Measurements from ENCODE around the gene HPD.

DNA sequence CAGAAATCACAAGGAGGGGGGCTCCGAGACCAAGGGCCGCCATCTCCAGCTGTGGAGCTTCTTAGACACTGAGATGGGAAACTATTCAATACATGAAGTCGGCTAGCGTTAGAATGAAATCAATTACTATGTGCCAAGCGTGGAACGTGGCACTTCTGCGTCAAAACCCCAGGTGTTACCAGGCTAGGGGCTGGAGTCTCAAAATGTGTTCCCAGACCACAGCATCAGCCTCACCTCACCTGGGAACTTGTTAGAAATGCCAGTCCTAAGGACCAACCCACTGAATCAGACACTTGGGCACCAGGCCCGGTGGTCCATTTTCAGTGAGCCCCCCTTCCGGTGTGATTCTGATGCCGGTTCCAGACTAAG lies 59.9 kb downstream of the HPD start:
- TF ChIP-seq CTCF (IDR thresholded peaks at IDR 0.05) (no peak), POLR2A (IDR thresholded peaks at IDR 0.05) (no peak)

Data from body of pancreas (tissue), 4 donors.